IMR-90 (cell line): ENCODE measurements around the gene DTD1. TPM values are rescaled to one million over a fixed set of nuclear protein-coding genes. Genes with fewer than 3 reads are reported as not detected.

Source experiments
- ATAC-seq: fragments of 200-7000 bp; cut with Tn5 transposase; 2 replicates; pipeline ENCODE4 v1.9.1; 2020; ENCODE audit warnings: low read depth, mild to moderate bottlenecking, moderate library complexity
- BruUV-seq: library from RNA; stranded (reverse); fragments of 400-500 nt; replicated peaks from 2 replicates; lab custom pipeline; 2021; lab: Mats Ljungman, UMichigan
- CTCF ChIA-PET: fragments of 300-600 bp; formaldehyde crosslinking; extraction: SDS; loops from one replicate; lab custom pipeline; 2021; ENCODE audit warnings: antibody characterized with exemption; lab: Yijun Ruan, JAX
- POLR2A ChIA-PET: fragments of 300-600 bp; sonication (Branson Sonifier 250); formaldehyde crosslinking; loops from one replicate; lab custom pipeline; 2022; ENCODE audit warnings: antibody characterized with exemption; ENCODE audit not compliant: unreplicated experiment; lab: Charles Lee
- DNase-seq: peaks from one replicate; pipeline ENCODE4 v3.0.0; 2013
- H2AFZ ChIP-seq: replicated peaks from 2 replicates; pipeline ENCODE3; 2013; ENCODE audit warnings: low read length, mild to moderate bottlenecking; ENCODE audit not compliant: poor library complexity
- H2AK5ac ChIP-seq: 2 replicates; pipeline ENCODE4 v1.6.1; 2013; ENCODE audit warnings: low read depth, low read length, inconsistent platforms
- H2AK9ac ChIP-seq: replicated peaks from 2 replicates; pipeline ENCODE3; 2013; ENCODE audit warnings: mild to moderate bottlenecking, low read depth, low read length, moderate library complexity; ENCODE audit not compliant: poor library complexity
- H2BK120ac ChIP-seq: 2 replicates; pipeline ENCODE4 v1.6.1; 2013; ENCODE audit warnings: low read depth, low read length, inconsistent platforms
- H2BK15ac ChIP-seq: 3 replicates; pipeline ENCODE4 v1.6.1; 2013; ENCODE audit warnings: low read depth, low read length, inconsistent platforms
- H2BK20ac ChIP-seq: 2 replicates; pipeline ENCODE4 v1.6.1; 2013; ENCODE audit warnings: low read depth, mild to moderate bottlenecking, inconsistent platforms, low read length, moderate library complexity
- H2BK5ac ChIP-seq: 2 replicates; pipeline ENCODE4 v1.6.1; 2013; ENCODE audit warnings: mild to moderate bottlenecking, low read depth, low read length, inconsistent platforms; ENCODE audit not compliant: poor library complexity, severe bottlenecking
- H3K14ac ChIP-seq: replicated peaks from 2 replicates; pipeline ENCODE4 v1.6.1; 2013; ENCODE audit warnings: low read depth, low read length, inconsistent platforms
- H3K18ac ChIP-seq: 2 replicates; pipeline ENCODE4 v1.6.1; 2013; ENCODE audit warnings: low read depth, low read length, control low read depth
- H3K23ac ChIP-seq: 2 replicates; pipeline ENCODE4 v1.6.1; 2013; ENCODE audit warnings: low read depth, low read length, inconsistent platforms
- H3K27ac ChIP-seq: 2 replicates; pipeline ENCODE4 v1.5.1; 2013; ENCODE audit warnings: mild to moderate bottlenecking, control low read depth, low read length; ENCODE audit not compliant: insufficient read depth
- H3K27me3 ChIP-seq: 2 replicates; pipeline ENCODE4 v1.6.1; 2013; ENCODE audit warnings: low read length; ENCODE audit not compliant: control insufficient read depth, insufficient read depth
- H3K36me3 ChIP-seq: 2 replicates; pipeline ENCODE4 v1.6.1; 2013; ENCODE audit warnings: low read length, mixed read lengths; ENCODE audit not compliant: control insufficient read depth, insufficient read depth
- H3K4ac ChIP-seq: 2 replicates; pipeline ENCODE4 v1.6.1; 2013; ENCODE audit warnings: low read depth, low read length, inconsistent platforms
- H3K4me1 ChIP-seq: 2 replicates; pipeline ENCODE4 v1.6.1; 2013; ENCODE audit warnings: low read length, mixed read lengths; ENCODE audit not compliant: control insufficient read depth, insufficient read depth
- H3K4me2 ChIP-seq: 2 replicates; pipeline ENCODE4 v1.6.1; 2013; ENCODE audit warnings: low read depth, mild to moderate bottlenecking, control low read depth, low read length, moderate library complexity
- H3K4me3 ChIP-seq: 2 replicates; pipeline ENCODE4 v1.5.1; 2013; ENCODE audit warnings: low read depth, mild to moderate bottlenecking, control low read depth, low read length, moderate library complexity; ENCODE audit not compliant: insufficient read depth
- H3K56ac ChIP-seq: 2 replicates; pipeline ENCODE4 v1.6.1; 2013; ENCODE audit warnings: low read length, inconsistent platforms; ENCODE audit not compliant: insufficient read depth; ENCODE audit errors: extremely low read depth
- H3K79me1 ChIP-seq, 2 experiments: 2 replicates each; pipeline ENCODE4 v1.6.1; 2013; ENCODE audit warnings: low read length in 2 of 2, inconsistent platforms in 1 of 2, low read depth in 1 of 2
- H3K9ac ChIP-seq: 2 replicates; pipeline ENCODE4 v1.6.1; 2013; ENCODE audit warnings: low read depth, low read length, control low read depth
- H3K9me1 ChIP-seq: 2 replicates; pipeline ENCODE4 v1.6.1; 2013; ENCODE audit warnings: low read length, inconsistent platforms; ENCODE audit not compliant: insufficient read depth
- H3K9me3 ChIP-seq: 2 replicates; pipeline ENCODE4 v1.6.1; 2013; ENCODE audit warnings: low read length; ENCODE audit not compliant: control insufficient read depth, insufficient read depth
- H4K20me1 ChIP-seq: 2 replicates; pipeline ENCODE4 v1.6.1; 2013; ENCODE audit warnings: low read length, inconsistent platforms; ENCODE audit not compliant: insufficient read depth
- H4K5ac ChIP-seq: 2 replicates; pipeline ENCODE4 v1.6.1; 2013; ENCODE audit warnings: mild to moderate bottlenecking, low read depth, low read length, control low read depth
- H4K8ac ChIP-seq, 2 experiments: 2 replicates each; pipeline ENCODE4 v1.6.1; 2013; ENCODE audit warnings: low read depth in 2 of 2, low read length in 2 of 2, control low read depth in 1 of 2, inconsistent platforms in 1 of 2
- H4K91ac ChIP-seq: 2 replicates; pipeline ENCODE4 v1.6.1; 2013; ENCODE audit warnings: low read depth, low read length, inconsistent platforms; ENCODE audit not compliant: insufficient read depth
- CHD1 ChIP-seq: IDR thresholded peaks from 2 replicates; pipeline ENCODE4 v1.6.1; 2012; ENCODE audit warnings: low read depth, low read length, improper control_type of control experiment
- CTCF ChIP-seq: conservative IDR thresholded peaks from 2 replicates; pipeline ENCODE4 v1.5.1; 2012; ENCODE audit warnings: mild to moderate bottlenecking, low read depth, low read length, improper control_type of control experiment
- ELK1 ChIP-seq: fragments of 150-350 bp; IDR thresholded peaks from 2 replicates; pipeline ENCODE4 v1.6.1; 2016; ENCODE audit warnings: low read depth, mild to moderate bottlenecking, low read length, moderate library complexity, borderline replicate concordance
- FOS ChIP-seq: fragments of 150-350 bp; IDR thresholded peaks from 2 replicates; pipeline ENCODE4 v1.6.1; 2016; ENCODE audit warnings: low read depth, low read length
- MAFK ChIP-seq: IDR thresholded peaks from 2 replicates; pipeline ENCODE4 v1.6.1; 2012; ENCODE audit warnings: low read depth, low read length, improper control_type of control experiment
- MAZ ChIP-seq: IDR thresholded peaks from 2 replicates; pipeline ENCODE4 v1.6.1; 2012; ENCODE audit warnings: low read depth, mild to moderate bottlenecking, low read length, improper control_type of control experiment, moderate library complexity, borderline replicate concordance
- NFE2L2 ChIP-seq: fragments of 150-350 bp; IDR thresholded peaks from 2 replicates; pipeline ENCODE4 v1.6.1; 2016; ENCODE audit warnings: low read depth, mild to moderate bottlenecking, low read length
- POLR2A ChIP-seq: IDR thresholded peaks from 2 replicates; pipeline ENCODE4 v1.6.1; 2012; ENCODE audit warnings: mild to moderate bottlenecking, low read depth, low read length
- RAD21 ChIP-seq: IDR thresholded peaks from 2 replicates; pipeline ENCODE4 v1.6.1; 2012; ENCODE audit warnings: low read length, improper control_type of control experiment
- RCOR1 ChIP-seq: IDR thresholded peaks from 2 replicates; pipeline ENCODE4 v1.6.1; 2012; ENCODE audit warnings: mild to moderate bottlenecking, low read length, improper control_type of control experiment; ENCODE audit not compliant: insufficient replicate concordance
- RFX5 ChIP-seq: IDR thresholded peaks from 2 replicates; pipeline ENCODE4 v1.8.0; 2012; ENCODE audit warnings: low read depth, mild to moderate bottlenecking, low read length, moderate library complexity
- SMC3 ChIP-seq: fragments of 150-350 bp; IDR thresholded peaks from 2 replicates; pipeline ENCODE4 v1.6.1; 2016; ENCODE audit warnings: low read depth, mild to moderate bottlenecking, antibody characterized with exemption, low read length, moderate library complexity
- USF2 ChIP-seq: fragments of 150-350 bp; IDR thresholded peaks from 2 replicates; pipeline ENCODE4 v1.6.1; 2017; ENCODE audit warnings: mild to moderate bottlenecking, antibody characterized with exemption, low read length, low read depth
- WGBS, 2 experiments: methylation state at CpG; one replicate each; pipeline versions ENCODE4 v1.1.5 to v1.1.7; 2013; ENCODE audit warnings: missing lambda C conversion rate in 2 of 2; ENCODE audit not compliant: insufficient read length in 1 of 2; ENCODE audit errors: extremely low coverage in 2 of 2; 5-methylcytosine and 5-hydroxymethylcytosine counted together
- dilution Hi-C: fragments of 300-500 bp; cut with HindIII; formaldehyde crosslinking; loops from one replicate; pipeline ENCODE4 v1.14.3; 2018; ENCODE audit warnings: low sequenced_read_pairs; ENCODE audit not compliant: unreplicated experiment
- in situ Hi-C: fragments of 300-500 bp; cut with MboI; formaldehyde crosslinking; loops from 3 replicates; pipeline ENCODE4 v1.14.3; 2019; ENCODE audit warnings: low sequenced_read_pairs, inconsistent platforms, mixed read lengths
- intact Hi-C: fragments of 100-400 bp; cut with micrococcal nuclease; formaldehyde crosslinking; loops from 2 replicates; pipeline ENCODE4 v1.10.0; 2022
- polyA plus RNA-seq, 3 experiments: library from polyadenylated mRNA; depleted of rRNA; stranded (reverse); fragments of >200 nt; gene quantifications; 2 replicates each; pipeline ENCODE4 v1.2.3, GENCODE V29; 2012; ENCODE audit warnings: low replicate concordance in 1 of 3
- total RNA-seq: library from RNA; depleted of rRNA; stranded (reverse); fragments of >200 nt; gene quantifications from 2 replicates; pipeline ENCODE4 v1.2.3, GENCODE V29; 2012

DTD1 gene
- total and polyA plus RNA-seq, 2 of the 4 experiments (the other 2 are of a cell fraction): 73.1 to 101 TPM

- ChIA-PET POLR2A (no interaction called here), CTCF (no interaction called here)
- no peak overlapping the region for H2BK5ac ChIP-seq
- dilution Hi-C loops (no loop called here), intact Hi-C loops (no loop called here), in situ Hi-C loops (no loop called here)
- BruUV-seq: no TSS peak
- no peak overlapping the region for H3K56ac ChIP-seq
- no peak overlapping the region for H3K27ac ChIP-seq
- no peak for ATAC-seq
- H3K4ac ChIP-seq: no peak overlapping the region
- peaks cover 9% of the 10 kb centered on the region for H3K9me1 ChIP-seq
- H2AK9ac ChIP-seq: no peak overlapping the region
- H4K20me1 ChIP-seq: no peaks in the 10 kb centered on the region
- 0 out of 2 replicates have a peak, but pooled peaks cover 1% of the 10 kb centered on the region for H3K4me1 ChIP-seq
- peaks cover 10 to 13% of the 10 kb centered on the region in 2 experiments; a peak in 2 of 4 replicates for H3K79me1 ChIP-seq
- H4K5ac ChIP-seq: no peak overlapping the region
- H3K9me3 ChIP-seq: no peaks in the 10 kb centered on the region
- no peaks in the 10 kb centered on the region for H3K27me3 ChIP-seq
- no peak overlapping the region for H2BK20ac ChIP-seq
- no peak overlapping the region for H3K18ac ChIP-seq
- H2BK120ac ChIP-seq: no peak overlapping the region
- no peak overlapping the region for H2AK5ac ChIP-seq
- no peak overlapping the region for H4K8ac ChIP-seq
- no peak for DNase-seq
- no peak overlapping the region for H3K4me2 ChIP-seq
- no peak overlapping the region for H2AFZ ChIP-seq
- no peak for TF ChIP-seq RFX5
- no peak for TF ChIP-seq USF2
- no peak for TF ChIP-seq CHD1
- TF ChIP-seq POLR2A: no peak
- TF ChIP-seq CTCF: no peak
- no peak for TF ChIP-seq MAFK
- TF ChIP-seq FOS: no peak
- no peak for TF ChIP-seq RAD21
- TF ChIP-seq ELK1: no peak
- TF ChIP-seq SMC3: no peak
- no peak for TF ChIP-seq NFE2L2
- TF ChIP-seq RCOR1: no peak
- TF ChIP-seq MAZ: no peak
- H3K4me3 ChIP-seq: no peak overlapping the region
- peaks cover 3% of the 10 kb centered on the region; the same call in 1 of the 2 replicates for H3K36me3 ChIP-seq
- no peak overlapping the region for H2BK15ac ChIP-seq
- no peak overlapping the region for H3K14ac ChIP-seq
- no peak overlapping the region for H4K91ac ChIP-seq
- 94% methylated on average over 5 of the region's 5 CpGs; no CpG with 5 or more reads in 1 of the 2 experiments for WGBS, 2 experiments
- H3K23ac ChIP-seq: no peak overlapping the region
- no peak overlapping the region for H3K9ac ChIP-seq
Measured at GRCh38 chr20:18614244-18614643, 26.4 kb downstream of the DTD1 start.
